Fibroblast of lung (primary cell): ENCODE data around the gene CSF2RB.

ENCODE experiments used
- EZH2 ChIP-seq: IDR thresholded peaks from 2 replicates; pipeline ENCODE4 v1.5.1; 2012; ENCODE audit warnings: low read length, control low read depth, mild to moderate bottlenecking; ENCODE audit errors: missing control alignments
- TF ChIP-seq, protein P1 (sequence below), 2 donors: IDR thresholded peaks in 1 of 2; conservative IDR thresholded peaks in 1 of 2; 1 replicate in 1 of 2; 2 replicates in 1 of 2; pipeline ENCODE4 v1.5.1; 2011 to 2012; ENCODE audit warnings: low read length in 2 of 2, control low read depth in 1 of 2, inconsistent platforms in 1 of 2, low read depth in 1 of 2, mild to moderate bottlenecking in 1 of 2

GRCh38 chr22:36902143-36902926, 11.1 kb upstream of the CSF2RB start:
- TF ChIP-seq, protein P1, sequence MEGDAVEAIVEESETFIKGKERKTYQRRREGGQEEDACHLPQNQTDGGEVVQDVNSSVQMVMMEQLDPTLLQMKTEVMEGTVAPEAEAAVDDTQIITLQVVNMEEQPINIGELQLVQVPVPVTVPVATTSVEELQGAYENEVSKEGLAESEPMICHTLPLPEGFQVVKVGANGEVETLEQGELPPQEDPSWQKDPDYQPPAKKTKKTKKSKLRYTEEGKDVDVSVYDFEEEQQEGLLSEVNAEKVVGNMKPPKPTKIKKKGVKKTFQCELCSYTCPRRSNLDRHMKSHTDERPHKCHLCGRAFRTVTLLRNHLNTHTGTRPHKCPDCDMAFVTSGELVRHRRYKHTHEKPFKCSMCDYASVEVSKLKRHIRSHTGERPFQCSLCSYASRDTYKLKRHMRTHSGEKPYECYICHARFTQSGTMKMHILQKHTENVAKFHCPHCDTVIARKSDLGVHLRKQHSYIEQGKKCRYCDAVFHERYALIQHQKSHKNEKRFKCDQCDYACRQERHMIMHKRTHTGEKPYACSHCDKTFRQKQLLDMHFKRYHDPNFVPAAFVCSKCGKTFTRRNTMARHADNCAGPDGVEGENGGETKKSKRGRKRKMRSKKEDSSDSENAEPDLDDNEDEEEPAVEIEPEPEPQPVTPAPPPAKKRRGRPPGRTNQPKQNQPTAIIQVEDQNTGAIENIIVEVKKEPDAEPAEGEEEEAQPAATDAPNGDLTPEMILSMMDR (conservative IDR thresholded peaks at IDR 0.05 in 1 of 2, IDR thresholded peaks at IDR 0.05 in 1 of 2; ENCODE audit: low read depth in 1 of 2, low read length in 2 of 2) = no peak
- TF ChIP-seq EZH2 = no peak
